Prostate gland (tissue), 2 donors: ENCODE measurements around the gene AMIGO2. TPM values are rescaled to one million over a fixed set of nuclear protein-coding genes. Genes with fewer than 3 reads are reported as not detected.
"Not testable (repeated sequence)": the region's sequence is repeated elsewhere in the genome, so short reads cannot be mapped to it uniquely, and the experiment has no call there.

ENCODE experiments used
- DNase-seq: peaks from one replicate; pipeline ENCODE4 v3.0.0-alpha.2; 2019; ENCODE audit warnings: low spot score
- H3K27ac ChIP-seq, 2 donors: fragments of 200-600 bp; sonication (generic); 2 replicates each; pipeline ENCODE4 v1.5.1; 2017 to 2019
- H3K27me3 ChIP-seq: fragments of 200-600 bp; sonication (generic); replicated peaks from 2 replicates; pipeline ENCODE4 v1.5.1; 2019; ENCODE audit not compliant: insufficient read depth
- H3K36me3 ChIP-seq, 2 donors: fragments of 200-600 bp; sonication (generic); 1 replicate in 1 of 2; 2 replicates in 1 of 2; pipeline versions ENCODE4 v1.5.1 to v1.8.1; 2017 to 2019
- H3K4me1 ChIP-seq: fragments of 200-600 bp; sonication (generic); replicated peaks from 2 replicates; pipeline ENCODE4 v1.5.1; 2019
- H3K4me3 ChIP-seq, 2 donors: fragments of 200-600 bp; sonication (generic); 2 replicates each; pipeline ENCODE4 v1.5.1; 2017 to 2019
- H3K9me3 ChIP-seq: fragments of 200-600 bp; sonication (generic); 2 replicates; pipeline ENCODE4 v1.5.1; 2017
- POLR2A ChIP-seq: fragments of 450-650 bp; IDR thresholded peaks from one replicate; pipeline ENCODE4 v1.6.1; 2016; ENCODE audit warnings: antibody characterized with exemption, mild to moderate bottlenecking
- POLR2AphosphoS5 ChIP-seq: sonication (generic); formaldehyde crosslinking; IDR thresholded peaks from one replicate; pipeline ENCODE4 v1.6.1; 2017; ENCODE audit warnings: antibody characterized with exemption
- WGBS: methylation state at CpG from one replicate; pipeline ENCODE4 v1.1.5; 2018; 5-methylcytosine and 5-hydroxymethylcytosine counted together
- intact Hi-C: fragments of 100-400 bp; cut with DNase I; formaldehyde crosslinking; loops from one replicate; pipeline ENCODE4 v1.14.2; 2022
- total RNA-seq, 2 donors: library from RNA; depleted of rRNA; stranded (reverse); fragments of >200 nt; gene quantifications; one replicate each; pipeline ENCODE4 v1.1.0, GENCODE V29; 2016
- TF ChIP-seq, protein P1 (sequence below), 4 experiments: fragments of 200-600 bp in 2 of 4; fragments of 450-650 bp in 2 of 4; sonication (generic) in 2 of 4; IDR thresholded peaks; 1 replicate in 3 of 4; 2 replicates in 1 of 4; pipeline ENCODE4 v1.5.1; 2016 to 2019; ENCODE audit warnings: antibody characterized with exemption in 4 of 4, mild to moderate bottlenecking in 2 of 4, moderate library complexity in 2 of 4

AMIGO2 gene
- total RNA-seq, 2 donors from 2014 or later = 6.3 to 44.9 TPM

DNA sequence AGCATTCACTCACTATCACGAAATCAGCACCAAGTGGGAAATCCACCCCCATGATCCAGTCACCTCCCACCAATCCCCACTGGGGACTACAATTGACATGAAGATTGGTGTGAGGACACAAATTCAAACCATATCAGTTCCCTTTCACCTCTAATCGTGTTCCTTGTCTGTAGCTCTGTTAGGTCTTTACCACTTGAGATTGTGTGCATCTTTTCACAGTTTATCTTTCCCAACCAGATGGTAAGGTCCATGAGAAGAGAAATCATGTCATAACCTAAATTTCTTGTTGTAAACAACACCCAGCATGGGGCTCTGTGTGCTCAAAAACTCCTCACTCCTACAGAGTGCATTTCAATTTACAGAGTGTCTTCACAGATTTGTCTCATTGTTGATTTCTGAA, 27.5 kb downstream of the AMIGO2 start:
- 81% methylated on average over 2 of the region's 2 CpGs for WGBS
- no peak for DNase-seq
- H3K27me3 ChIP-seq = no peaks in the 10 kb centered on the region
- intact Hi-C loops = no loop called here
- H3K27ac ChIP-seq = no peak overlapping the region
- no peaks in the 10 kb centered on the region for H3K9me3 ChIP-seq
- no peaks in the 10 kb centered on the region for H3K36me3 ChIP-seq
- no peak overlapping the region for H3K4me3 ChIP-seq
- H3K4me1 ChIP-seq = no peaks in the 10 kb centered on the region
- TF ChIP-seq POLR2AphosphoS5 = no peak
- TF ChIP-seq, protein P1, sequence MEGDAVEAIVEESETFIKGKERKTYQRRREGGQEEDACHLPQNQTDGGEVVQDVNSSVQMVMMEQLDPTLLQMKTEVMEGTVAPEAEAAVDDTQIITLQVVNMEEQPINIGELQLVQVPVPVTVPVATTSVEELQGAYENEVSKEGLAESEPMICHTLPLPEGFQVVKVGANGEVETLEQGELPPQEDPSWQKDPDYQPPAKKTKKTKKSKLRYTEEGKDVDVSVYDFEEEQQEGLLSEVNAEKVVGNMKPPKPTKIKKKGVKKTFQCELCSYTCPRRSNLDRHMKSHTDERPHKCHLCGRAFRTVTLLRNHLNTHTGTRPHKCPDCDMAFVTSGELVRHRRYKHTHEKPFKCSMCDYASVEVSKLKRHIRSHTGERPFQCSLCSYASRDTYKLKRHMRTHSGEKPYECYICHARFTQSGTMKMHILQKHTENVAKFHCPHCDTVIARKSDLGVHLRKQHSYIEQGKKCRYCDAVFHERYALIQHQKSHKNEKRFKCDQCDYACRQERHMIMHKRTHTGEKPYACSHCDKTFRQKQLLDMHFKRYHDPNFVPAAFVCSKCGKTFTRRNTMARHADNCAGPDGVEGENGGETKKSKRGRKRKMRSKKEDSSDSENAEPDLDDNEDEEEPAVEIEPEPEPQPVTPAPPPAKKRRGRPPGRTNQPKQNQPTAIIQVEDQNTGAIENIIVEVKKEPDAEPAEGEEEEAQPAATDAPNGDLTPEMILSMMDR (IDR thresholded peaks at IDR 0.05) = no peak
- no peak for TF ChIP-seq POLR2A

DNA sequence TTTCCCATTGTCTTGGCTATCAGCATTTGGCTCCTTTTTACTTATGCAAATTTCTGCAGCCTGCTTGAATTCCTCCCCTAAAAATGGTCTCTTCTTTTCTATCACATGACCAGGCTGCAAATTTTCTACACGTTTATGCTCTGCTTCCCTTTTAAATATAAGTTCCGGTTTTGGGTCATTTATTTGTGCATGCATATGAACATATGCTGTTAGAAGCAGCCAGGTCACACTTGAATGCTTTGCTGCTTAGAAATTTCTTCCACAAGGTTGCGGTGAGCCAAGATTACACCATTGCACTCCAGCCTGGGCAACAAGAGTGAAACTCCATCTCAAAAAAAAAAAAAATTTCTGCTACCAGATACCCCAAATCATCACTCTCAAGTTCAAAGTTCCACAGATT, 28.5 kb downstream of the AMIGO2 start:
- H3K4me1 ChIP-seq, intact Hi-C loops, H3K27ac ChIP-seq, H3K27me3 ChIP-seq, DNase-seq, H3K36me3 ChIP-seq, H3K4me3 ChIP-seq, H3K9me3 ChIP-seq: not testable (repeated sequence)
- WGBS = 99% methylated on average over 3 of the region's 3 CpGs

DNA sequence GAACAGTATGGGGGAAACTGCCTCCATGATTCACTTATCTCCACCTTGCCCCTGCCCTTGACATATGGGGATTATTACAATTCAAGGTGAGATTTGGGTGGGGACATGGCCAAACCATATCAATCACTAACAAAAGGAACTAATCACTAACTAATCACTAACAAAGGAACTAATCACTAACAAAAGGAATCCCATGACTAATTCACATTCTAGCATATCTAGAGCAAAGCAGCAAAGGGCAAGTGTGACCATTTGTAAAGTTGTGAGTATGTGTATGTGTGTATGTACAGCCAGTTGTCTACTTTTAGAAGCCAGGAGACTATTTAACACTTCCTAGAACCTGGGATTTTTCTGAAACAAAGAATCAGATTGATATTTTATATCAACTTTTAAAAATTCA, 31.2 kb downstream of the AMIGO2 start:
- H3K4me3 ChIP-seq = no peak overlapping the region
- H3K36me3 ChIP-seq = no peaks in the 10 kb centered on the region
- no peaks in the 10 kb centered on the region for H3K9me3 ChIP-seq
- H3K27ac ChIP-seq = no peak overlapping the region
- intact Hi-C loops = no loop called here
- TF ChIP-seq POLR2AphosphoS5 (no peak), POLR2A (no peak)
- TF ChIP-seq, protein P1 (IDR thresholded peaks at IDR 0.05) = no peak
- no peaks in the 10 kb centered on the region for H3K27me3 ChIP-seq
- H3K4me1 ChIP-seq = no peaks in the 10 kb centered on the region
- no peak for DNase-seq

DNA sequence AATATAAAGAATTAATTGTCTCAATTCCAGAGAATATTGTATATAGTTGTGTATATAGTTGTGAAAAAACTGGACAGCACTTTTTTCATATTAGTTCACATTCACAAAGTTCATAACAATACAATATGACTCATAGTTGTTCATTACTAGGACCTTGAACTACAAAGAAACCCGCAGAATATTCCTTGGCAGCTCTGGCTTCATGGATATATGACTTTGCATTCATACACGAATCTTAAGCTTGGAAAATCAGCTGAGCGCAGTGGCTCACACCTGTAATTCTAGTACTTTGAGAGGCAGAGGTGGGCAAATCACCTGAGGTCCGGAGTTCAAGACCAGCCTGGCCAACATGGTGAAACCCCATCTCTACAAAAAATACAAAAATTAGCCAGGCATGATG, 38.4 kb downstream of the AMIGO2 start:
- no peaks in the 10 kb centered on the region for H3K4me1 ChIP-seq
- H3K4me3 ChIP-seq = no peak overlapping the region
- TF ChIP-seq, protein P1 (IDR thresholded peaks at IDR 0.05) = no peak
- TF ChIP-seq POLR2AphosphoS5 = no peak
- intact Hi-C loops = no loop called here
- no peak overlapping the region for H3K27ac ChIP-seq
- DNase-seq = no peak
- H3K36me3 ChIP-seq = no peaks in the 10 kb centered on the region
- no peaks in the 10 kb centered on the region for H3K27me3 ChIP-seq
- no peaks in the 10 kb centered on the region for H3K9me3 ChIP-seq
- 96% methylated on average over 4 of the region's 4 CpGs for WGBS

DNA sequence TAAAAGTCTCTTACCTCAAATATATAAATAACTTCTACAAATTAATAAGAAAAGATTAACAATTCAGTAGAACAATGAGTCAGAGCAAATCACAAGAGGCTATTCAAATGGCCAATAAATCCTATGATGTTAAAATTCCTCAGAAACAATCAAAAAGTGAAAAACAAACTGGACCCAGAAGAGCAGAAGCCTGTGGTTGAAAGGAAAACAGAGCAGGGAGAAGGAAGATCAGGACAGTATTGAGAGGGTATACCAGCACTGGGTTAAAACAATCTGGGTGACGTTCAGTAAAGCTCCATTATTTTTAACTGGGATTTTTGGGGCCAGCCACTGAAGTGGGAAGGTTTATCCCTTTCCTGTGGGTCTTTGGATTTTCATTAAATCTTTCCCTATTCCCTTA, 40.0 kb downstream of the AMIGO2 start:
- H3K27me3 ChIP-seq = no peaks in the 10 kb centered on the region
- TF ChIP-seq, protein P1 (IDR thresholded peaks at IDR 0.05) = no peak
- no peak for TF ChIP-seq POLR2A
- no peak for TF ChIP-seq POLR2AphosphoS5
- no peak overlapping the region for H3K4me3 ChIP-seq
- H3K4me1 ChIP-seq = no peaks in the 10 kb centered on the region
- DNase-seq = no peak
- no peak overlapping the region for H3K27ac ChIP-seq
- H3K9me3 ChIP-seq = no peaks in the 10 kb centered on the region
- WGBS = 81% methylated on average over 1 of the region's 1 CpG
- intact Hi-C loops = loop anchor here (5.0 to 10.0 kb wide), 2 partner anchors 38 to 365 kb away; partner anchors contain the start of genes AMIGO2 and PCED1B
- no peaks in the 10 kb centered on the region for H3K36me3 ChIP-seq
